Osteoblast (primary cell): ENCODE data around the gene SLC8A2. TPM values are rescaled to one million over a fixed set of nuclear protein-coding genes. Genes with fewer than 3 reads are reported as not detected.
"Not testable (repeated sequence)": the region's sequence is repeated elsewhere in the genome, so short reads cannot be mapped to it uniquely, and the experiment has no call there.

Experiments used
- DNase-seq: peaks from one replicate; pipeline ENCODE4 v3.0.0; 2011; ENCODE audit warnings: low spot score, mixed read lengths; ENCODE audit not compliant: insufficient read length; ENCODE audit errors: missing footprints
- H2AFZ ChIP-seq: 2 replicates; pipeline ENCODE4 v1.6.0; 2011; ENCODE audit warnings: mild to moderate bottlenecking, low read length
- H3K27ac ChIP-seq: 2 replicates; pipeline ENCODE4 v1.5.1; 2011; ENCODE audit warnings: mild to moderate bottlenecking, low read depth, low read length, moderate library complexity
- H3K27me3 ChIP-seq: 2 replicates; pipeline ENCODE4 v1.6.0; 2012; ENCODE audit warnings: mild to moderate bottlenecking, control low read depth, inconsistent platforms, low read length, moderate library complexity; ENCODE audit not compliant: insufficient read depth
- H3K36me3 ChIP-seq: 2 replicates; pipeline ENCODE4 v1.5.1; 2011; ENCODE audit warnings: mild to moderate bottlenecking, low read length, control low read depth, moderate library complexity; ENCODE audit not compliant: insufficient read depth
- H3K4me1 ChIP-seq: 2 replicates; pipeline ENCODE4 v1.5.1; 2011; ENCODE audit warnings: mild to moderate bottlenecking, low read length, control low read depth, moderate library complexity; ENCODE audit not compliant: insufficient read depth
- H3K4me2 ChIP-seq: 2 replicates; pipeline ENCODE4 v1.6.0; 2011; ENCODE audit warnings: mild to moderate bottlenecking, low read length; ENCODE audit not compliant: insufficient read depth
- H3K4me3 ChIP-seq: fragments of 200-600 bp; sonication (generic); 3 replicates; pipeline ENCODE4 v1.5.1; 2012; ENCODE audit warnings: mild to moderate bottlenecking, low read length, inconsistent platforms; ENCODE audit not compliant: insufficient read depth
- H3K79me2 ChIP-seq: 2 replicates; pipeline ENCODE4 v1.6.0; 2012; ENCODE audit warnings: mild to moderate bottlenecking, low read length, control low read depth, inconsistent platforms; ENCODE audit not compliant: insufficient read depth
- H3K9me3 ChIP-seq: 2 replicates; pipeline ENCODE4 v1.5.1; 2011; ENCODE audit warnings: low read depth, low read length, control low read depth
- H4K20me1 ChIP-seq: 2 replicates; pipeline ENCODE4 v1.6.0; 2012; ENCODE audit warnings: mild to moderate bottlenecking, low read length, control low read depth; ENCODE audit not compliant: insufficient read depth
- total RNA-seq: library from RNA; depleted of rRNA; stranded (reverse); fragments of >200 nt; gene quantifications from 2 replicates; pipeline ENCODE4 v1.2.3, GENCODE V29; 2012
- TF ChIP-seq, protein P1 (sequence below): IDR thresholded peaks from 2 replicates; pipeline ENCODE4 v1.5.1; 2011; ENCODE audit warnings: mild to moderate bottlenecking, low read depth, low read length, moderate library complexity; ENCODE audit errors: extremely low read depth

Gene SLC8A2
- total RNA-seq, 1 donor = 0.36 TPM

- H3K27me3 ChIP-seq = no peaks in the 10 kb centered on the region
- H3K9me3 ChIP-seq = no peaks in the 10 kb centered on the region
- DNase-seq = no peak
- H2AFZ ChIP-seq = no peak overlapping the region
- peaks cover 42% of the 10 kb centered on the region for H3K36me3 ChIP-seq
- H3K4me2 ChIP-seq = no peak overlapping the region
- no peak overlapping the region for H3K4me3 ChIP-seq
- H4K20me1 ChIP-seq = no peaks in the 10 kb centered on the region
- H3K27ac ChIP-seq = no peak overlapping the region
- H3K4me1 ChIP-seq = peaks cover 4% of the 10 kb centered on the region
- H3K79me2 ChIP-seq = no peaks in the 10 kb centered on the region
- TF ChIP-seq, protein P1, sequence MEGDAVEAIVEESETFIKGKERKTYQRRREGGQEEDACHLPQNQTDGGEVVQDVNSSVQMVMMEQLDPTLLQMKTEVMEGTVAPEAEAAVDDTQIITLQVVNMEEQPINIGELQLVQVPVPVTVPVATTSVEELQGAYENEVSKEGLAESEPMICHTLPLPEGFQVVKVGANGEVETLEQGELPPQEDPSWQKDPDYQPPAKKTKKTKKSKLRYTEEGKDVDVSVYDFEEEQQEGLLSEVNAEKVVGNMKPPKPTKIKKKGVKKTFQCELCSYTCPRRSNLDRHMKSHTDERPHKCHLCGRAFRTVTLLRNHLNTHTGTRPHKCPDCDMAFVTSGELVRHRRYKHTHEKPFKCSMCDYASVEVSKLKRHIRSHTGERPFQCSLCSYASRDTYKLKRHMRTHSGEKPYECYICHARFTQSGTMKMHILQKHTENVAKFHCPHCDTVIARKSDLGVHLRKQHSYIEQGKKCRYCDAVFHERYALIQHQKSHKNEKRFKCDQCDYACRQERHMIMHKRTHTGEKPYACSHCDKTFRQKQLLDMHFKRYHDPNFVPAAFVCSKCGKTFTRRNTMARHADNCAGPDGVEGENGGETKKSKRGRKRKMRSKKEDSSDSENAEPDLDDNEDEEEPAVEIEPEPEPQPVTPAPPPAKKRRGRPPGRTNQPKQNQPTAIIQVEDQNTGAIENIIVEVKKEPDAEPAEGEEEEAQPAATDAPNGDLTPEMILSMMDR = no peak
These were observed 15.2 kb upstream of the SLC8A2 start for GRCh38 chr19:47486900-47487299.

DNA sequence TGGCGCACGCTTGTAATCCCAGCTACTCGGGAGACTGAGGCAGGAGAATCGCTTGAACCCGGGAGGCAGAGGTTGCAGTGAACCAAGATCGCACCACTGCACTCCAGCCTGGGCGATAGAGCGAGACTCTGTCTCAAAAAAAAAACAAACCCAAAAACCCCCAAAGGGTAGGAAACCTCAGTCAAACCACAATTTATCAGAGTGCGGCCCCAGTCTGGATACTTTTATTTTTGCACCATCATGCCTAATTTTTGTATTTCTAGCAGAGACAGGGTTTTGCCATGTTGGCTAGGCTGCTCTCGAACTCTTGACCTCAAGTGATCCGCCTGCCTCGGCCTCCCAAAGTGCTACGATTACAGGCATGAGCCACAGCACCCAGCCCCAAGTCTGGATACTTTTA, 14.5 kb upstream of the SLC8A2 start:
- not testable (repeated sequence) for H3K27ac ChIP-seq, H3K9me3 ChIP-seq, H3K4me2 ChIP-seq, H2AFZ ChIP-seq, H3K79me2 ChIP-seq, H3K27me3 ChIP-seq, DNase-seq, H3K4me1 ChIP-seq, H4K20me1 ChIP-seq, H3K4me3 ChIP-seq
- peaks cover 36% of the 10 kb centered on the region for H3K36me3 ChIP-seq

GRCh38 chr19:47485210-47485609, 13.5 kb upstream of the SLC8A2 start:
- H3K4me2 ChIP-seq = peak overlapping the region; percentile 94
- no peaks in the 10 kb centered on the region for H3K9me3 ChIP-seq
- TF ChIP-seq, protein P1 = no peak
- no peaks in the 10 kb centered on the region for H3K27me3 ChIP-seq
- no peak overlapping the region for H2AFZ ChIP-seq
- no peaks in the 10 kb centered on the region for H3K79me2 ChIP-seq
- H4K20me1 ChIP-seq = no peaks in the 10 kb centered on the region
- peaks cover 4% of the 10 kb centered on the region for H3K4me1 ChIP-seq
- peaks cover 28% of the 10 kb centered on the region for H3K36me3 ChIP-seq
- H3K27ac ChIP-seq = no peak overlapping the region
- H3K4me3 ChIP-seq = no peak overlapping the region
- no peak for DNase-seq

DNA sequence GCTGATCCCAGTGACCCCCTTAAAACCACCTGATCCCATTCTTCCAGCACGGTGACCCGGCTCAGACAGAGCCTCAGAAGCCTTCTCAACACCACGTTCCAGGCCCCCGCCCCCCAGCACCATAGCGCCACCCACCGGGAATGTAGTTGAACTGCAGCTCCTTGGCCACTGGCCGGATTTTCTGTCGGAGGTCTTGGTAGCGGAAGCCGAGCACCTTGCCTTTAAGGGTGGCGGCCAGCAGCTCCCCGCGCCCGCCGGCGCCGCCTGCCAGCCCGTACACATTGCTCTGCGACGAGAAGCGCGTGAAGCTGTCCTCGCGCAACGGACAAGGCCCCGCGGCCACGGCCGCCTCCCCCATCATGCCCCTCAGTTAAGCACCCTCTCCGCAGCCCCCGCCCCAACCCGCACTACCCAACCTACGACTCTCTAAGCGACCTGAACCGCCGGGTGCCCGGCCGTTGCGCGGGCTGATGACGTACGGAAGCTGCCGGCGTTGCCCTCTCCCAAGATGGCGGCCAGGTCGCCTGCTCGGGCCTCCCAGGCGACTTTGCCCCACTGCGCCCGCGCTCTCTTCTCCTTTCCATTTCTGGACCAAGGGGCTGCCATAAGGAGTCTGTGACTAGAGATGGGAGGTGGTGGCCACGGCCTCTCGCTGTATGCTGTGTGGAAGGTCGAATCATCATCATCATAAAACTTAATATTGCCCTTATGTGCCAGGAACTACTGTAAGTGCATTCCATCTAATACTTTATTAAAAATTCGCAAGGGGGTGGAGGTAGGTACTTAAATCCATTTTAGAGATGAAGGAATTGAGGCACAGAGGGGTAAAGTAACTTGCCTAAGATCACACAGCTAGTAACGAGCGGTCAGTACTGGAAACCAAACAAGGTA, 12.4 kb upstream of the SLC8A2 start, which contains the start of gene KPTN:
Gene KPTN (minus strand): TSS at position 420 of the 891 bp plus-strand sequence. CDS start 59 bp downstream, at position 361.
- DNase-seq = peak; percentile 100
- peak within 1 kb of the TSS; percentile 91 for H2AFZ ChIP-seq
- peaks cover 4% of the 10 kb centered on the region for H3K4me1 ChIP-seq
- H3K4me3 ChIP-seq = peak within 1 kb of the TSS; percentile 93
- no peaks in the 10 kb centered on the region for H3K79me2 ChIP-seq
- H3K4me2 ChIP-seq = peak within 1 kb of the TSS; percentile 94
- peaks cover 18% of the 10 kb centered on the region for H3K36me3 ChIP-seq
- TF ChIP-seq, protein P1 = peak; percentile 91
- H3K27me3 ChIP-seq = no peaks in the 10 kb centered on the region
- no peaks in the 10 kb centered on the region for H4K20me1 ChIP-seq
- peak within 1 kb of the TSS; percentile 77 for H3K27ac ChIP-seq
- H3K9me3 ChIP-seq = no peaks in the 10 kb centered on the region
